Neural cell (in vitro differentiated cells): ENCODE results near the gene ANKDD1B. TPM values are rescaled to one million over a fixed set of nuclear protein-coding genes. Genes with fewer than 3 reads are reported as not detected.

Experiments
- H2AFZ ChIP-seq: fragments of 200-600, 300-800 bp; sonication (generic), shearing (Covaris generic); 2 replicates; pipeline ENCODE4 v1.6.0; 2014; ENCODE audit warnings: low read depth, mild to moderate bottlenecking, antibody characterized with exemption, low read length, moderate library complexity
- H3F3A ChIP-seq: fragments of 200-600 bp; shearing (Covaris generic); 2 replicates; pipeline ENCODE4 v1.6.1; 2016; ENCODE audit warnings: mild to moderate bottlenecking, moderate library complexity, mixed read lengths, antibody characterized with exemption, low read length; ENCODE audit not compliant: insufficient read depth, poor library complexity, severe bottlenecking
- H3K27ac ChIP-seq: fragments of 200-600, 300-800 bp; sonication (generic), shearing (Covaris generic); 2 replicates; pipeline ENCODE4 v1.5.1; 2014; ENCODE audit warnings: mild to moderate bottlenecking, low read length, moderate library complexity
- H3K27me3 ChIP-seq: fragments of 300-800, 200-600 bp; sonication (generic), shearing (Covaris generic); 2 replicates; pipeline ENCODE4 v1.6.0; 2014; ENCODE audit warnings: mild to moderate bottlenecking, low read depth, low read length, moderate library complexity; ENCODE audit not compliant: insufficient read depth
- H3K36me3 ChIP-seq: fragments of 300-800, 200-600 bp; sonication (generic), shearing (Covaris generic); 2 replicates; pipeline ENCODE4 v1.5.1; 2014; ENCODE audit warnings: mild to moderate bottlenecking, antibody characterized with exemption, low read length, moderate library complexity; ENCODE audit not compliant: insufficient read depth
- H3K4me2 ChIP-seq: fragments of 300-800, 200-600 bp; sonication (generic), shearing (Covaris generic); 2 replicates; pipeline ENCODE4 v1.6.0; 2014; ENCODE audit warnings: mild to moderate bottlenecking, low read length
- H3K4me3 ChIP-seq: fragments of 300-800, 200-600 bp; sonication (generic), shearing (Covaris generic); 2 replicates; pipeline ENCODE4 v1.5.1; 2014; ENCODE audit warnings: mild to moderate bottlenecking, low read length, moderate library complexity
- H3K79me2 ChIP-seq: fragments of 200-600 bp; shearing (Covaris generic); replicated peaks from 2 replicates; pipeline ENCODE4 v1.6.0; 2014; ENCODE audit warnings: mild to moderate bottlenecking, low read length, moderate library complexity; ENCODE audit not compliant: insufficient read depth
- H3K9ac ChIP-seq: fragments of 300-800, 200-600 bp; sonication (generic), shearing (Covaris generic); 2 replicates; pipeline ENCODE4 v1.6.1; 2016; ENCODE audit warnings: mild to moderate bottlenecking, low read length, mixed read lengths
- H3K9me2 ChIP-seq: fragments of 200-600 bp; shearing (Covaris generic); 2 replicates; pipeline ENCODE4 v1.6.1; 2016; ENCODE audit warnings: mild to moderate bottlenecking, low read length, mixed read lengths; ENCODE audit not compliant: insufficient read depth
- H3K9me3 ChIP-seq: fragments of 200-600, 300-800 bp; sonication (generic), shearing (Covaris generic); 2 replicates; pipeline ENCODE4 v1.6.1; 2016; ENCODE audit warnings: mild to moderate bottlenecking, mixed run types, low read length, moderate library complexity, mixed read lengths
- H4K20me1 ChIP-seq: fragments of 200-600 bp; shearing (Covaris generic); 2 replicates; pipeline ENCODE4 v1.6.1; 2016; ENCODE audit warnings: mild to moderate bottlenecking, mixed run types; ENCODE audit not compliant: insufficient read depth
- CTCF ChIP-seq: fragments of 450-650 bp; IDR thresholded peaks from 2 replicates; pipeline ENCODE4 v1.5.1; 2014; ENCODE audit warnings: antibody characterized with exemption, mild to moderate bottlenecking, moderate library complexity; ENCODE audit not compliant: poor library complexity, severe bottlenecking
- EP300 ChIP-seq: fragments of 450-650 bp; conservative IDR thresholded peaks from 2 replicates; pipeline ENCODE4 v1.6.1; 2014; ENCODE audit warnings: antibody characterized with exemption, mild to moderate bottlenecking, moderate library complexity; ENCODE audit not compliant: poor library complexity, severe bottlenecking
- EZH2 ChIP-seq: fragments of 200-600, 300-800 bp; shearing (Covaris generic), sonication (generic); IDR thresholded peaks from 2 replicates; pipeline ENCODE4 v1.6.1; 2014; ENCODE audit warnings: antibody characterized with exemption, low read length, borderline replicate concordance, mild to moderate bottlenecking; ENCODE audit not compliant: insufficient read depth, poor library complexity, severe bottlenecking
- MXI1 ChIP-seq: fragments of 450-650 bp; conservative IDR thresholded peaks from 2 replicates; pipeline ENCODE4 v1.6.1; 2014; ENCODE audit warnings: antibody characterized with exemption, mild to moderate bottlenecking; ENCODE audit not compliant: poor library complexity, severe bottlenecking
- POLR2AphosphoS5 ChIP-seq: IDR thresholded peaks from 2 replicates; pipeline ENCODE4 v1.6.1; 2012
- RAD21 ChIP-seq: fragments of 450-650 bp; conservative IDR thresholded peaks from 2 replicates; pipeline ENCODE4 v1.6.1; 2014; ENCODE audit warnings: antibody characterized with exemption, mild to moderate bottlenecking, moderate library complexity
- REST ChIP-seq: IDR thresholded peaks from 2 replicates; pipeline ENCODE4 v1.6.1; 2012; ENCODE audit warnings: borderline replicate concordance
- SMC3 ChIP-seq: fragments of 450-650 bp; conservative IDR thresholded peaks from 2 replicates; pipeline ENCODE4 v1.6.1; 2014; ENCODE audit warnings: antibody characterized with exemption, mild to moderate bottlenecking, moderate library complexity; ENCODE audit not compliant: poor library complexity
- TAF1 ChIP-seq: IDR thresholded peaks from 2 replicates; pipeline ENCODE4 v1.6.1; 2012; ENCODE audit warnings: low read depth
- polyA plus RNA-seq: library from polyadenylated mRNA; depleted of rRNA; stranded (reverse); fragments of >200 nt; gene quantifications from 2 replicates; pipeline ENCODE4 v1.2.3, GENCODE V29; 2014

Gene ANKDD1B
- polyA plus RNA-seq, 1 donor from 2014 or later = 0.37 TPM

DNA sequence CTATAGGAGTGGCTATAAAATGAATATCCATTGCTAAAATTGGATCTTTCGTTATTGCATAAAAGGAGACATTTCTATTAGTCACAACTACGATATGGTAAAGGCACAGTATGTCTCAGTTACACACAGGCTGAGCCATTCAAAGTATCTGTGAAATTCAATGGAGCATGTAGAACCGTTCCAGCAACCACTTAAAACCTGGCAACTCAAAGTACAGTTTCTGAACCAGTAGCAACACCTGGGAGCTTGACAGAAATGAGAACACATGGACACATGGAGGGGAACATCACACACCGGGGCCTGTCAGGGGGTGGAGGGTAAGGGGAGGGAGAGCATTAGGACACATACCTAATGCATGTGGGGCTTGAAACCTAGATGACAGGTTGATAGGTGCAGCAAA is 90.6 kb downstream of the ANKDD1B start:
- no peaks in the 10 kb centered on the region for H3K9me3 ChIP-seq
- H3F3A ChIP-seq = no peaks in the 10 kb centered on the region
- H3K4me2 ChIP-seq = no peak overlapping the region
- no peak overlapping the region for H3K27ac ChIP-seq
- H3K27me3 ChIP-seq = no peaks in the 10 kb centered on the region
- no peaks in the 10 kb centered on the region for H4K20me1 ChIP-seq
- H3K4me3 ChIP-seq = no peak overlapping the region
- no peak overlapping the region for H3K9ac ChIP-seq
- TF ChIP-seq MXI1 = no peak
- TF ChIP-seq EP300 = no peak
- TF ChIP-seq EZH2 = no peak
- TF ChIP-seq TAF1 = no peak
- TF ChIP-seq SMC3 = no peak
- no peak for TF ChIP-seq CTCF
- TF ChIP-seq RAD21 = no peak
- TF ChIP-seq POLR2AphosphoS5 = no peak
- H3K9me2 ChIP-seq = no peaks in the 10 kb centered on the region
- H3K36me3 ChIP-seq = no peaks in the 10 kb centered on the region
- H2AFZ ChIP-seq = no peak overlapping the region
- H3K79me2 ChIP-seq = no peaks in the 10 kb centered on the region

- Histone ChIP-seq H3K36me3 (no peaks in the 10 kb centered on the region), H2AFZ (no peak overlapping the region), H3K9ac (no peak overlapping the region), H3F3A (no peaks in the 10 kb centered on the region), H3K79me2 (no peaks in the 10 kb centered on the region), H3K4me2 (no peak overlapping the region), H3K9me3 (no peaks in the 10 kb centered on the region), H4K20me1 (no peaks in the 10 kb centered on the region), H3K4me3 (no peak overlapping the region), H3K9me2 (no peaks in the 10 kb centered on the region), H3K27me3 (no peaks in the 10 kb centered on the region), H3K27ac (no peak overlapping the region)
- TF ChIP-seq CTCF (no peak), RAD21 (no peak), POLR2AphosphoS5 (no peak), SMC3 (no peak), MXI1 (no peak), REST (no peak), EZH2 (no peak)
Measured at GRCh38 chr5:75706016-75706415, 94.8 kb downstream of the ANKDD1B start.
